ENCODE data around the gene SULT1C3. TPM values are rescaled to one million over a fixed set of nuclear protein-coding genes. Genes with fewer than 3 reads are reported as not detected.

The SULT1C3 gene
- total RNA-seq, 4 donors from 2014 or later, result not detected

GRCh38 chr2:108240966-108241365 lies 1.2 kb downstream of the SULT1C3 start:
- TF ChIP-seq CTCF (IDR thresholded peaks at IDR 0.05), result no peak
- DNase-seq (ENCODE audit: low spot score) (no peak), ATAC-seq (ENCODE audit: low FRiP score) (no peak)

GRCh38 chr2:108243566-108243965 lies 3.8 kb downstream of the SULT1C3 start:
- ATAC-seq (ENCODE audit: low FRiP score), result no peak
- TF ChIP-seq CTCF (IDR thresholded peaks at IDR 0.05), result no peak
- DNase-seq (ENCODE audit: low spot score), result no peak

GRCh38 chr2:108244667-108245414 lies 5.1 kb downstream of the SULT1C3 start:
- no peak for TF ChIP-seq CTCF (IDR thresholded peaks at IDR 0.05)
- ATAC-seq (ENCODE audit: low FRiP score) (no peak), DNase-seq (ENCODE audit: low spot score) (no peak)

GRCh38 chr2:108253106-108253505 lies 13.3 kb downstream of the SULT1C3 start:
- ATAC-seq (ENCODE audit: low FRiP score) (no peak), DNase-seq (ENCODE audit: low spot score) (no peak)
- TF ChIP-seq CTCF (IDR thresholded peaks at IDR 0.05), result no peak

GRCh38 chr2:108257757-108258331 lies 18.1 kb downstream of the SULT1C3 start:
- no peak for TF ChIP-seq CTCF (IDR thresholded peaks at IDR 0.05)
- no peak for DNase-seq (ENCODE audit: low spot score)
- ATAC-seq (ENCODE audit: low FRiP score), result no peak

GRCh38 chr2:108260773-108261172 lies 21.0 kb downstream of the SULT1C3 start:
- TF ChIP-seq CTCF (IDR thresholded peaks at IDR 0.05), result no peak
- ATAC-seq (ENCODE audit: low FRiP score) (no peak), DNase-seq (ENCODE audit: low spot score) (no peak)

GRCh38 chr2:108262036-108262435 lies 22.3 kb downstream of the SULT1C3 start:
- ATAC-seq (ENCODE audit: low FRiP score), result no peak
- no peak for DNase-seq (ENCODE audit: low spot score)

More at GRCh38 chr2:108262036-108262435, 22.3 kb downstream of the SULT1C3 start:
- TF ChIP-seq CTCF (IDR thresholded peaks at IDR 0.05), result no peak
